ENCODE measurements around the gene LARGE2. TPM values are rescaled to one million over a fixed set of nuclear protein-coding genes. Genes with fewer than 3 reads are reported as not detected.

Gene LARGE2
- total RNA-seq, 2 experiments from 2014 or later, result 2.7 to 3.5 TPM

- ChIA-PET CTCF (no interaction called here), POLR2A (no interaction called here)
- Histone ChIP-seq H3K27ac (ENCODE audit: low read depth in 1 of 2, low read length in 2 of 2) (no peak overlapping the region), H3K36me3 (ENCODE audit: insufficient read depth, low read length) (peaks cover 8% of the 10 kb centered on the region), H3K27me3 (ENCODE audit: control insufficient read depth in 1 of 2, insufficient read depth in 2 of 2, low read length in 2 of 2) (no peaks in the 10 kb centered on the region), H3K4me3 (ENCODE audit: low read length) (peak overlapping the region; percentile 41), H3K9me3 (ENCODE audit: control insufficient read depth in 1 of 2, insufficient read depth in 1 of 2, low read length in 2 of 2) (peaks cover 0 to 5% of the 10 kb centered on the region in 2 experiments), H3K4me1 (ENCODE audit: insufficient read depth, low read length) (peaks cover 13% of the 10 kb centered on the region)
- Mint-ChIP-seq H3K4me3 (no peak overlapping the region), H3K27ac (no peak overlapping the region), H3K4me1 (ENCODE audit: low read depth) (peaks cover 11% of the 10 kb centered on the region), H3K27me3 (peaks cover 8% of the 10 kb centered on the region), H3K9me3 (no peaks in the 10 kb centered on the region), H3K36me3 (ENCODE audit: low read depth) (peaks cover 29% of the 10 kb centered on the region)
- DNase-seq (no peak), ATAC-seq (ENCODE audit: poor library complexity) (no peak)
- intact Hi-C loops (cut with DNase I, micrococcal nuclease), result loop anchor here in 1 of 2 experiments (1.0 to 5.0 kb wide), 3 partner anchors 30 to 506 kb away; partner anchors contain the start of genes CHRM4 and CRY2
- TF ChIP-seq CTCF (IDR thresholded peaks at IDR 0.05), result no peak
Observed at GRCh38 chr11:45885921-45886721, 36.3 kb upstream of the LARGE2 start.

GRCh38 chr11:45886816-45887520, 35.5 kb upstream of the LARGE2 start:
- H3K27ac ChIP-seq (ENCODE audit: low read depth in 1 of 2, low read length in 2 of 2), result no peak overlapping the region
- no peak for DNase-seq
- ChIA-PET CTCF (no interaction called here), POLR2A (no interaction called here)
- peaks cover 0 to 5% of the 10 kb centered on the region in 2 experiments for H3K9me3 ChIP-seq (ENCODE audit: control insufficient read depth in 1 of 2, insufficient read depth in 1 of 2, low read length in 2 of 2)
- H3K9me3 Mint-ChIP-seq, result no peaks in the 10 kb centered on the region
- peaks cover 11% of the 10 kb centered on the region for H3K4me1 Mint-ChIP-seq (ENCODE audit: low read depth)
- H3K4me3 ChIP-seq (ENCODE audit: low read length), result no peak overlapping the region
- ATAC-seq (ENCODE audit: poor library complexity), result no peak
- peaks cover 11% of the 10 kb centered on the region for H3K27me3 Mint-ChIP-seq
- no peaks in the 10 kb centered on the region for H3K27me3 ChIP-seq (ENCODE audit: control insufficient read depth in 1 of 2, insufficient read depth in 2 of 2, low read length in 2 of 2)
- H3K36me3 ChIP-seq (ENCODE audit: insufficient read depth, low read length), result no peaks in the 10 kb centered on the region
- peaks cover 20% of the 10 kb centered on the region for H3K36me3 Mint-ChIP-seq (ENCODE audit: low read depth)
- no peak for TF ChIP-seq CTCF (IDR thresholded peaks at IDR 0.05)
- H3K4me1 ChIP-seq (ENCODE audit: insufficient read depth, low read length), result peaks cover 13% of the 10 kb centered on the region
- H3K4me3 Mint-ChIP-seq, result peak overlapping the region; percentile 1
- intact Hi-C loops (cut with DNase I, micrococcal nuclease), result loop anchor here in 1 of 2 experiments (1.0 to 5.0 kb wide), 3 partner anchors 29 to 505 kb away; partner anchors contain the start of genes CHRM4 and CRY2
- no peak overlapping the region for H3K27ac Mint-ChIP-seq

GRCh38 chr11:45887587-45887986, 34.9 kb upstream of the LARGE2 start:
- intact Hi-C loops (cut with DNase I, micrococcal nuclease), result loop anchor here in 1 of 2 experiments (2.0 to 5.0 kb wide), 2 partner anchors 41 to 505 kb away; partner anchors contain the start of genes CHRM4 and CRY2
- Mint-ChIP-seq H3K4me1 (ENCODE audit: low read depth) (peaks cover 11% of the 10 kb centered on the region), H3K36me3 (ENCODE audit: low read depth) (peaks cover 14% of the 10 kb centered on the region), H3K27ac (no peak overlapping the region), H3K27me3 (peaks cover 16% of the 10 kb centered on the region), H3K9me3 (no peaks in the 10 kb centered on the region), H3K4me3 (peak overlapping the region; percentile 1)
- Histone ChIP-seq H3K27me3 (ENCODE audit: control insufficient read depth in 1 of 2, insufficient read depth in 2 of 2, low read length in 2 of 2) (no peaks in the 10 kb centered on the region), H3K36me3 (ENCODE audit: insufficient read depth, low read length) (no peaks in the 10 kb centered on the region), H3K27ac (ENCODE audit: low read depth in 1 of 2, low read length in 2 of 2) (no peak overlapping the region), H3K4me1 (ENCODE audit: insufficient read depth, low read length) (peaks cover 13% of the 10 kb centered on the region), H3K4me3 (ENCODE audit: low read length) (no peak overlapping the region), H3K9me3 (ENCODE audit: control insufficient read depth in 1 of 2, insufficient read depth in 1 of 2, low read length in 2 of 2) (peaks cover 0 to 5% of the 10 kb centered on the region in 2 experiments)
- DNase-seq (no peak), ATAC-seq (ENCODE audit: poor library complexity) (no peak)
- ChIA-PET POLR2A (no interaction called here), CTCF (no interaction called here)
- no peak for TF ChIP-seq CTCF (IDR thresholded peaks at IDR 0.05)

Data from CD4-positive, alpha-beta T cell (primary cell).